Lower lobe of right lung (tissue), 2 donors: ENCODE data around the gene CBFA2T3. TPM values are rescaled to one million over a fixed set of nuclear protein-coding genes. Genes with fewer than 3 reads are reported as not detected.

Experiments used
- ATAC-seq, 2 donors: fragments of 200-7000 bp; cut with Tn5 transposase; one replicate each; pipeline ENCODE4 v1.9.1; 2020 to 2022; ENCODE audit warnings: mild to moderate bottlenecking in 2 of 2, moderate library complexity in 2 of 2
- DNase-seq: peaks from one replicate; pipeline ENCODE4 v3.0.0-alpha.2; 2020
- H3K27ac ChIP-seq: fragments of 200-600 bp; one replicate; pipeline ENCODE4 v1.8.0; 2022
- H3K27me3 ChIP-seq: fragments of 200-600 bp; one replicate; pipeline ENCODE4 v1.8.0; 2022; ENCODE audit warnings: low read depth
- H3K36me3 ChIP-seq: fragments of 200-600 bp; one replicate; pipeline ENCODE4 v1.8.0; 2022; ENCODE audit warnings: mild to moderate bottlenecking
- H3K4me1 ChIP-seq: fragments of 200-600 bp; one replicate; pipeline ENCODE4 v1.8.0; 2022
- H3K4me3 ChIP-seq: fragments of 200-600 bp; one replicate; pipeline ENCODE4 v1.8.0; 2022; ENCODE audit warnings: mild to moderate bottlenecking
- H3K9me3 ChIP-seq: fragments of 200-600 bp; one replicate; pipeline ENCODE4 v1.8.0; 2022
- CTCF ChIP-seq: fragments of 200-600 bp; IDR thresholded peaks from one replicate; pipeline ENCODE4 v1.8.0; 2022; ENCODE audit warnings: antibody characterized with exemption, mild to moderate bottlenecking
- intact Hi-C: fragments of 100-400 bp; cut with DNase I; formaldehyde crosslinking; loops from one replicate; pipeline ENCODE4 v1.11.0; 2022
- total RNA-seq: library from RNA; stranded (reverse); fragmentation: NEBNext Ultra II Directional; extraction: Animal tissue kit (Norgen Biotek cat#: 25700); gene quantifications from one replicate; pipeline ENCODE4 v1.2.1, GENCODE V29; 2021
- donor health status: DM: no; HTN: yes; CAD: no; lungs with severe emphysema.

CBFA2T3 gene
- total RNA-seq, 1 donor from 2014 or later, result 14.3 TPM

- intact Hi-C loops, result no loop called here
- Histone ChIP-seq H3K9me3 (no peaks in the 10 kb centered on the region), H3K27ac (no peak overlapping the region), H3K36me3 (no peaks in the 10 kb centered on the region), H3K4me3 (no peak overlapping the region), H3K4me1 (peaks cover 19% of the 10 kb centered on the region), H3K27me3 (peaks cover 4% of the 10 kb centered on the region)
- DNase-seq (no peak), ATAC-seq (no peak)
- TF ChIP-seq CTCF, result no peak
These were observed 48.5 kb downstream of the CBFA2T3 start for GRCh38 chr16:88928405-88929090.

GRCh38 chr16:88927661-88928060 lies 49.3 kb downstream of the CBFA2T3 start:
- H3K9me3 ChIP-seq, result no peaks in the 10 kb centered on the region
- H3K36me3 ChIP-seq, result no peaks in the 10 kb centered on the region
- intact Hi-C loops, result no loop called here
- H3K4me3 ChIP-seq, result no peak overlapping the region
- ATAC-seq (no peak), DNase-seq (no peak)
- no peak for TF ChIP-seq CTCF
- no peak overlapping the region for H3K27ac ChIP-seq
- peaks cover 8% of the 10 kb centered on the region for H3K27me3 ChIP-seq
- peaks cover 28% of the 10 kb centered on the region for H3K4me1 ChIP-seq

GRCh38 chr16:88927010-88927409 lies 50.0 kb downstream of the CBFA2T3 start:
- DNase-seq, result no peak
- no peak overlapping the region for H3K27ac ChIP-seq
- TF ChIP-seq CTCF, result no peak
- no peaks in the 10 kb centered on the region for H3K9me3 ChIP-seq
- H3K36me3 ChIP-seq, result no peaks in the 10 kb centered on the region
- no peak overlapping the region for H3K4me3 ChIP-seq
- peaks cover 34% of the 10 kb centered on the region for H3K4me1 ChIP-seq
- peaks cover 11% of the 10 kb centered on the region for H3K27me3 ChIP-seq
- ATAC-seq, result no peak
- intact Hi-C loops, result no loop called here

- no peak for TF ChIP-seq CTCF
- intact Hi-C loops, result no loop called here
- Histone ChIP-seq H3K9me3 (no peaks in the 10 kb centered on the region), H3K27me3 (peaks cover 11% of the 10 kb centered on the region), H3K4me3 (no peak overlapping the region), H3K4me1 (peaks cover 40% of the 10 kb centered on the region), H3K27ac (no peak overlapping the region), H3K36me3 (no peaks in the 10 kb centered on the region)
- no peak for ATAC-seq
- no peak for DNase-seq
These were observed 50.5 kb downstream of the CBFA2T3 start for GRCh38 chr16:88926374-88926990.

- H3K27me3 ChIP-seq, result peaks cover 11% of the 10 kb centered on the region
- DNase-seq (no peak), ATAC-seq (no peak)
- TF ChIP-seq CTCF, result no peak
- H3K4me1 ChIP-seq, result peaks cover 49% of the 10 kb centered on the region
- H3K9me3 ChIP-seq, result no peaks in the 10 kb centered on the region
- H3K27ac ChIP-seq, result no peak overlapping the region
- H3K4me3 ChIP-seq, result no peak overlapping the region
- intact Hi-C loops, result no loop called here
- no peaks in the 10 kb centered on the region for H3K36me3 ChIP-seq
These were observed 51.5 kb downstream of the CBFA2T3 start for GRCh38 chr16:88925540-88925887.
